ENCODE results near the gene SUV39H2. TPM values are rescaled to one million over a fixed set of nuclear protein-coding genes. Genes with fewer than 3 reads are reported as not detected.

The SUV39H2 gene
- total RNA-seq, 4 donors from 2014 or later = 2.3 to 11.2 (median 5.9) TPM

DNA sequence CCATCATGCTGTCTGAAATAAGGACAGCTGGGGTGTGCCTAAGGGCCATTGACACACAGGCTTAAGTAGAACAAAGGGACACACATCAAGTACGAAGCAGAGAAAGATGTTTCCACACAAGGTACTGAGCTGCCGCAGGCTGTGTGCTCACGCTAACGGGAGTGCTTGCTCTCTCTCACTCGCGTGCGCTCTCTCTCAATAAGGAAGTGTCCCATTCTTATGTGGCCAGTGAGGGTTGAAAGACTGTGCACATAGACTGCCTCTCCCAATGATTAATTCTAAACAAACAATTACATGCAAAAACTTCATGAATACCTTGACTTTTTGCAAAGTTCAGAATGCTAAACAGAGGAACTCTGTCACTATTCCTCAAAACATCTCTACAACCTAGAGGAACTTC lies 45.3 kb downstream of the SUV39H2 start:
- 100% methylated on average over 7 of the region's 7 CpGs for WGBS

DNA sequence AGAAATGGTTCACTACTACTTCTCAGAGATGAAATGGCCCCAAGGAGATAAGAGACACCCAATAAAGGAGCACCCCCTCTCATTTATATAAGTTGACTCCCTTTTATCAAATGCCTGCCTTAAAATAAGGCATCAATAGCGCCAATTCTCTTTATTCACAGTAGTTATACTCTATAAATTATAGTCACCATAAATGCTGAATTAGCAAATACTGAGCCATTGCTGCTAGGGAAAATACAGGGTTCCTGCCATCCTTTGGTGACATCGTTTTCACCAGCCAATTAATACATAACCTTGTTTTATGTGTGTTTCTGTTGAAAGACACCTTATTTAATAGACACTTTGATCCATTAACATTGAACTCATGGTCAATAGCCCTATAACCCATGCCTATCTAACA lies 46.6 kb downstream of the SUV39H2 start:
- DNase-seq (ENCODE audit: low spot score in 2 of 2) = no peak
- Histone ChIP-seq H3K4me1 (no peaks in the 10 kb centered on the region), H3K27ac (no peak overlapping the region), H3K27me3 (no peaks in the 10 kb centered on the region), H3K36me3 (peaks cover 96% of the 10 kb centered on the region), H3K9me3 (no peaks in the 10 kb centered on the region), H3K4me3 (no peak overlapping the region)
- WGBS = 97% methylated on average over 2 of the region's 2 CpGs
- TF ChIP-seq POLR2AphosphoS5 (IDR thresholded peaks at IDR 0.05) (no peak), EP300 (IDR thresholded peaks at IDR 0.05) (no peak), POLR2A (IDR thresholded peaks at IDR 0.05) (no peak)
- TF ChIP-seq, protein P1, sequence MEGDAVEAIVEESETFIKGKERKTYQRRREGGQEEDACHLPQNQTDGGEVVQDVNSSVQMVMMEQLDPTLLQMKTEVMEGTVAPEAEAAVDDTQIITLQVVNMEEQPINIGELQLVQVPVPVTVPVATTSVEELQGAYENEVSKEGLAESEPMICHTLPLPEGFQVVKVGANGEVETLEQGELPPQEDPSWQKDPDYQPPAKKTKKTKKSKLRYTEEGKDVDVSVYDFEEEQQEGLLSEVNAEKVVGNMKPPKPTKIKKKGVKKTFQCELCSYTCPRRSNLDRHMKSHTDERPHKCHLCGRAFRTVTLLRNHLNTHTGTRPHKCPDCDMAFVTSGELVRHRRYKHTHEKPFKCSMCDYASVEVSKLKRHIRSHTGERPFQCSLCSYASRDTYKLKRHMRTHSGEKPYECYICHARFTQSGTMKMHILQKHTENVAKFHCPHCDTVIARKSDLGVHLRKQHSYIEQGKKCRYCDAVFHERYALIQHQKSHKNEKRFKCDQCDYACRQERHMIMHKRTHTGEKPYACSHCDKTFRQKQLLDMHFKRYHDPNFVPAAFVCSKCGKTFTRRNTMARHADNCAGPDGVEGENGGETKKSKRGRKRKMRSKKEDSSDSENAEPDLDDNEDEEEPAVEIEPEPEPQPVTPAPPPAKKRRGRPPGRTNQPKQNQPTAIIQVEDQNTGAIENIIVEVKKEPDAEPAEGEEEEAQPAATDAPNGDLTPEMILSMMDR (IDR thresholded peaks at IDR 0.05) = no peak

More for the DNA sequence above, 45.3 kb downstream of the SUV39H2 start:
- no peaks in the 10 kb centered on the region for H3K9me3 ChIP-seq
- DNase-seq (ENCODE audit: low spot score in 2 of 2) = no peak
- H3K4me3 ChIP-seq = no peak overlapping the region
- H3K27me3 ChIP-seq = no peaks in the 10 kb centered on the region
- no peaks in the 10 kb centered on the region for H3K4me1 ChIP-seq
- TF ChIP-seq POLR2AphosphoS5 (IDR thresholded peaks at IDR 0.05) (no peak), EP300 (IDR thresholded peaks at IDR 0.05) (no peak), POLR2A (IDR thresholded peaks at IDR 0.05) (no peak)
- TF ChIP-seq, protein P1 (IDR thresholded peaks at IDR 0.05) = no peak
- peaks cover 96% of the 10 kb centered on the region for H3K36me3 ChIP-seq
- no peak overlapping the region for H3K27ac ChIP-seq

DNA sequence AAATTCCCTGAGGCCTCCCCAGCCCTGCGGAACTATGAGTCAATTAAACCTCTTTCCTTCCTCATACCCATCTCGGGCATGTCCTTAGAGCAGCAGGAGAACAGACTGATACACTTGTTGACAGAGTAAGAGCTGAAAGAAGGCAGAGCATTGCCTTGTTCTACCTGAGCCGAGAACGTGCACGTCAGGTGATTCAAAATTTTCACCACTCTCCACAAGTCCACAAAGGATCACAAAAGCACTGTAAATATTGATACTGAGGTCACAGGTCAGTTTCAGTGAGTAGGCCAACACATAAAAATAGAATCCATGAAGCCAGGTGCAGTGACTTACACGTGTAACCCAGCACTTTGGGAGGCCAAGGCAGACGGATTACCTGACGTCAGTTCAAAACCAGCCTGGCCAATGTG lies 47.4 kb downstream of the SUV39H2 start:
- no peaks in the 10 kb centered on the region for H3K9me3 ChIP-seq
- DNase-seq (ENCODE audit: low spot score in 2 of 2) = no peak
- 93% methylated on average over 8 of the region's 8 CpGs for WGBS
- H3K4me1 ChIP-seq = no peaks in the 10 kb centered on the region
- H3K27ac ChIP-seq = no peak overlapping the region
- no peak overlapping the region for H3K4me3 ChIP-seq
- TF ChIP-seq EP300 (IDR thresholded peaks at IDR 0.05) = no peak
- no peak for TF ChIP-seq POLR2A (IDR thresholded peaks at IDR 0.05)
- TF ChIP-seq, protein P1 (IDR thresholded peaks at IDR 0.05) = no peak
- TF ChIP-seq POLR2AphosphoS5 (IDR thresholded peaks at IDR 0.05) = no peak
- H3K36me3 ChIP-seq = peaks cover 94% of the 10 kb centered on the region
- no peaks in the 10 kb centered on the region for H3K27me3 ChIP-seq

DNA sequence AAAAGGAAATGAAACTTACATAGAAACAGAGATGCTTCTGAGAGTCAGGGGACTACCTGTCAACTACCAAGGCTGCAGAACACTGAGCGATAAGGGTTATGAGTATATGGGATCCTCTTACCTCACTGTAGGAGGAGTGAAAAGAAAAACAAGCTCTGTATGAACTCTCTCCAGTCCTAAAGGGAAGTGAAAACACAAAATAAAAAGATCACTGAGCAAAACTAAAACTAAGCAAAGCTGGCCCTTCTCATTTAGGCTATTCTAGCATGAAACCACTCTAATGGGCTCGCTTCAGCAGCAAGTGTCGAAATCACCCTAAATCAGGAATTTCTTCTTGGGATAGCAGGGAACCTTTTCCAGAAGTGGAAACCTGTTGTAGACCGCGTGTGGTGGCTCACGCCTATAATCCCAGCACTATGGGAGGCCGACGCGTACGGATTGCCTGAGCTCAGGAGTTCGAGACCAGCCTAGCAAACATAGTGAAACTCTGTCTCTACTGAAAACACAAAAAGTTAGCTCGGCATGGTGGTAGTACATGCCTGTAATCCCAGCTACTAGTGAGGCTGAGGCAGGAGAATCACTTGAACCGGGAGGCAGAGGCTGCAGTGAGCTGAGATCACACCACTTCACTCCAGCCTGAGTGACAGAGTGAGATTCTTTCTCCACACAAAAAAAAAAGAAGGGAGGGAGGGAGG lies 48.2 kb downstream of the SUV39H2 start:
- no peak for DNase-seq (ENCODE audit: low spot score in 2 of 2)
- H3K4me3 ChIP-seq = no peak overlapping the region
- H3K36me3 ChIP-seq = peaks cover 94% of the 10 kb centered on the region
- TF ChIP-seq POLR2AphosphoS5 (IDR thresholded peaks at IDR 0.05) = no peak
- no peaks in the 10 kb centered on the region for H3K9me3 ChIP-seq
- H3K4me1 ChIP-seq = no peaks in the 10 kb centered on the region
- 92% methylated on average over 13 of the region's 13 CpGs for WGBS
- H3K27ac ChIP-seq = no peak overlapping the region
- no peaks in the 10 kb centered on the region for H3K27me3 ChIP-seq

DNA sequence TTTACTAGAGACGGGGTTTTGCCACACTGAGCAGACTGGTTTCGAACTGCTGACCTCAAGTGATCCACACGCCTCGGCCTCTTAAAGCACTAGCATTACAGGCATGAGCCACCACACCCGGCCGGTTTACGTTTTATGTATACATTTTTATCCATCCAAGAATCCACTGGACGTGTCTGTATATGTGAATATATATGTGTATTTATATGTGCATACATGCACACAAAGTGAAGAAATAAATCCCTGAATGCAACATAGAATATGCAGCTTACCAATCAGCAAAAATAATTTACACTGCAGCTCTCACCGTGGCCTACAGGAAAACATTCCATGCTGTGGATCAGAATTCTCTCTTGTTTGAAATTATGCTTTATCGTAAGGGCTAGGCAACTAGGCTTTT lies 51.9 kb downstream of the SUV39H2 start:
- TF ChIP-seq POLR2AphosphoS5 (IDR thresholded peaks at IDR 0.05) (no peak), POLR2A (IDR thresholded peaks at IDR 0.05) (no peak), EP300 (IDR thresholded peaks at IDR 0.05) (no peak)
- TF ChIP-seq, protein P1 (IDR thresholded peaks at IDR 0.05) = no peak
- WGBS = 95% methylated on average over 10 of the region's 10 CpGs
- H3K36me3 ChIP-seq = peaks cover 97% of the 10 kb centered on the region

More for the DNA sequence above, 51.9 kb downstream of the SUV39H2 start:
- Histone ChIP-seq H3K27ac (no peak overlapping the region), H3K27me3 (no peaks in the 10 kb centered on the region), H3K9me3 (no peaks in the 10 kb centered on the region), H3K4me1 (no peaks in the 10 kb centered on the region), H3K4me3 (no peak overlapping the region)
- DNase-seq (ENCODE audit: low spot score in 2 of 2) = no peak

Measured in suprapubic skin (tissue), 4 donors.